Inflammatory macrophage treated with lipopolysaccharide for 4 hours (primary cell): Measurements from ENCODE around the gene B3GNT8.
"Not testable (repeated sequence)": the region's sequence is repeated elsewhere in the genome, so short reads cannot be mapped to it uniquely, and the experiment has no call there.

ENCODE experiments used
- DNase-seq: peaks from one replicate; pipeline ENCODE4 v3.0.0-alpha.2; 2020

The B3GNT8 gene

DNA sequence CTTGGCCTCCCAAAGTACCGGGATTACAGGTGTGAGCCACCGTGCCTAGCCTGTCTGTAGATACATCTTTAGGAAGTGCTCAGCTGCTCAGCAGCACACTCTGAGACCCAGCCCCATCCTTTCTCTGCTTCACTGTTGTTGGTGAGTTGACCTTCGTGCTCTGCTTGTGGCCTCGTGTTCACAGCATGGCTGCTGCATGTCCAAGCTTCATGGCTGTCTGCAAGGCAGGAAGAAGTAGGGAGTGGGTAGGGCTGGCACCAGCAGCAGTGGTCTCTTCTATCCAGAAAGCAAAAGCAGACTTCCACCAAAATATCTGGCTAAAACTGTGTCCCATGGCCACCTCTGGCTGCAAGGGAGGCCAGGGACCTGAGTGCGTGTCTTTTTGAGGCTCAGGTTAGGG lies 14.2 kb downstream of the B3GNT8 start:
- no peak for DNase-seq

DNA sequence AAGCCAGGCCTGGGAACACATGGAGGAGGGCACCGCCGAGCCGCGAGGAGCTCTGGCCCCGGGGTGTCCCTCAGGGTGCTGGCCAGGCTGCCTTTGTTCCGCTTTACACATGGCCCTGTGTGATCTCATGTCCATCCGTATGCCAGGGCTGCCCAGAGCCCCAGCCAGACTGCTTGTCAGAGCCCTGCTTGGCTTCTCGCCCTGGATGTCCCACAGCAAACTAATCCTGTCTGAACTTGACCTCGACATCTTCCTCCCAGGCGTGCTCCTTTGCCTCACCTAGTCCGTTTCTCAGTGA lies 15.3 kb downstream of the B3GNT8 start:
- DNase-seq: no peak

- DNase-seq: no peak
These were observed 15.8 kb downstream of the B3GNT8 start for GRCh38 chr19:41411100-41411967.

DNA sequence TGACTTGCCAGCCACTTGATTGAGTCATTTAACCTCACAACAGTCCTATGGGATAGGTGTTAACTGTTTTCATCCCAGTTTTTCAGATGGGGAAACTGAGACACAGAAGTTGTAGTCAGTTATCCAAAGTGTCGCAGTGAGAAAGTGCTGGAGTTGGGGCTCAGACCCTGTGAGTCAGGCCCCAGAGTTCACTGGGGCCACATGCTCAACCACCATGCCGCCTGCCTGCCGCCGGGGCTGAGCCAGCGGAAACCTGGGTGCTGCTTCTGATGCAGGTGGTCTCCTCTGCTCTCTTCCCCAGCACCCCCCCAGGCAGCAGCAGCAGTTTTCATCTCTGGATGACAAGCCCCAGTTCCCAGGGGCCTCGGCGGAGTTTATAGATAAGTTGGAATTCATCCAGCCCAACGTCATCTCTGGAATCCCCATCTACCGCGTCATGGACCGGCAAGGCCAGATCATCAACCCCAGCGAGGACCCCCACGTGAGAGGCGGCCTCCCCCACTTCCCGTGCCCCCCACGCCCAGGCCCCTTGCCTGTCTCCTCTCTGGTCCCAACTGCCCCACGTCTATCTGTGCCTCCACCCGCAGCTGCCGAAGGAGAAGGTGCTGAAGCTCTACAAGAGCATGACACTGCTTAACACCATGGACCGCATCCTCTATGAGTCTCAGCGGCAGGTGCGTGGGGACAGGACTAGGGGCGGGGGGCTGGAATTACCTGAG lies 16.7 kb downstream of the B3GNT8 start:
- DNase-seq: no peak

DNA sequence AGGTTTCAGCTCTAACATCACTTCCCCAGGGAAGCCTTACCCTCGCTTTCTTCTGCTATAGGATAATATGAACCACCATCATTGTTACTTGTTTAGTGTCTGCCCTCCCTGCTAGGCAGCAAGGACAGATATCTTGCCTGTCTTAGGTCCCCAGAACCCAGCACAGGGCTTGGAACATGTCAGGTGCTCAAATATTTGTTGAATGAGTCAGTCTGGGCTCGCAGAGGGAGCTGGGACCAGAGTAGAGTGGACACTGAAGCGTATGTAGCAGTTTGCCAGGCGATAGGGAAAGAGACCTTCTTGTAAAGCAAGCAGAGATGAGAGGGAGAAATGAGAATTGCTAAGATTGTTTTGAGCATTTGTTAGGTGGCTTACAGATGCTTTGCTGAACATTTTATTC lies 17.9 kb downstream of the B3GNT8 start:
- DNase-seq: no peak

GRCh38 chr19:41408846-41409245 lies 18.3 kb downstream of the B3GNT8 start:
- DNase-seq: not testable (repeated sequence)

DNA sequence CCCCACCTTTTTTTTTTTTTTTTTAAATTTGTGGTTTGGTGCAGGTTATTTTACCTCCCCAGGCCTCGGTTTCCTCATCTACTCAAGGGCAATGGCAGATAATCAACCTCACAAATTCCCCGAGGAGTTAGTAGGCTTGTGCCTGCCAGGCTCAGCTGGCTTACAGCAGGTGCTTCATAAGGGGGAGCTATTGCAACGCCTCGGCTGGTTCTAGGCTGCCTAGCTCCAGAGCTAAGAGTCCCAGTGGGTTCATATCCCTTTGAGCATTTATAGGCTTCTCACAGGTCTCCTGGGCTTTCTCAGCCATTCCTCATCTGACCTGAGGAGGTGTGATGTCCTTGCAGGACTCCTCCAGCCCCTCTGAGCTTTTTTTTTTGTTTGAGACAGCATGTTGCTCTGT lies 18.9 kb downstream of the B3GNT8 start:
- DNase-seq: no peak

- peak; percentile 77 for DNase-seq
These were observed 19.9 kb downstream of the B3GNT8 start for GRCh38 chr19:41407271-41407670.

DNA sequence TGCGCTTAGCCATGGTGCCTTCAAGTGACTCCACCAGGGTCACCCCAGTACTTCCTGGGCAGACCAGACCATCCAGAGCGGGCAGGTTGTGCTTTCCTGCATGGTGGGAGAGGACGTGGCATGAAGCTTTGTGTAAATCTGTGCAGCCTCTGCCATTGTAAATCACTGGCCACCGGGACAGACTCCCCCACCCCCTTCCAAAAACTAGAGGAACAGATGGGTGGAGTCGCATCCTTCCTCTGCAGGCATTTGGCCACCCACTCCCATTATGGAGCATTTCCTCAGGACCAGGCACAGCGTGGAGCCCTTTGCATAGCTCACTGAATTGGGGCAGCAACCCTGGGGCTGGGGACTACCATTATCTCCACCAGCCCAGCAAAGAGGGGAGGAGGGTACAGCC lies 21.4 kb downstream of the B3GNT8 start:
- no peak for DNase-seq

DNA sequence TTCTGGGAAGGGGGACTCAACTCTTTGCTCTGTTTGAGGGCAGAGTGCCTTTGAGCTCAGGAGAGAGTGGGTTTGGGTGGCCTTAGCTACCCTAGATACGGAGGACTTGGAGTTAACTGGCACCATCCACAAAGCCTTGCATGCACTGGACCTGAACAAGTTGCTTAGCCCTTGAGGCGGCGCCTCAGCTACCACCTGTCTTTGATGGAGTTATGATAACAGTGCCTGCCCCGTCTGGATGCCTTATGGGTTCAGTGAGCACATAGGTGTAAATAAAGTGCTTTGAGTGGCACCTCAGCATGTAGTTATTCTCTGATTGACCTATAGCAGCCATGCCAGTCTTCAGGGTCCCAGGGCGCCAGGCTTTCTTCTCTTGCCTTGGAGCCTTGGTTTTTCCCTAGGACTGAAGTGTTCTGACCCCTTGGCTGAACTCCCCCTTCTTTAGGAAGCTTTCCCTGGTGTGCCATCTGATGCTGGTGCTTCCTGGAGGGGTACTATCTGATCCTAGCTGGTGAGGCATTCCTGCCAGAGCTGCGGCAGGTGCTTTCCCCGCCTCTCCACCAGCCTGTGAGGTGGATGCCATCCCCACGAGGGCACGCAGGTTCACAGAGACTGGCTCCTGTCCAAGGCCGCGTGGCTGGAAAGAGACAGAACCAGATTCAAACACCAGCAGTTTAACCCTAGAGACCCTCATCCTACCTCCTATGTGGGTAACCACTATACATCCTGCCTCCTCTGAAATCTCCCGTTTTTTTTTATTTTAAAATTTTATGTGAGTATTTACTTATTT lies 23.8 kb downstream of the B3GNT8 start:
- no peak for DNase-seq

- DNase-seq: no peak
These were observed 25.2 kb downstream of the B3GNT8 start for GRCh38 chr19:41402010-41402409.

DNA sequence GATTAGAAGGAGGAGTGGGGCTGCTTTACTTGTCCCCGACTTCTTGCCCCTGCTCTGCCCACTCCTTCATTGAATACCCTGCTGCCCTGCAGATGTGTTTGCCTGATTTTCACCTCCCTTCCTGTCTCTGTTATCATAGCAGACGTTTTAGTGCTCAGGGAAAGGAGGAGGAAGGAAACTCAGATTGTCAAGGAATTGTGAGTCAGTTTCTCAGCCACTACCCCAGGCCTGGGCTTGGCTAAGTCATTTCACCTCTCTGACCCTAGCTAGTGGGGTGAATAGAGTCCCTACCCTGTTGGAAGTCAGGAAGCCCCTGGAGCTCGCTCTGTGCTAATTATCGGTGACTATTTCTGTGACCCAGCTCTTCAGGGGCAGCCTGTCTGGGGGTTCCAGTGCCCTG lies 25.7 kb downstream of the B3GNT8 start:
- DNase-seq: no peak

DNA sequence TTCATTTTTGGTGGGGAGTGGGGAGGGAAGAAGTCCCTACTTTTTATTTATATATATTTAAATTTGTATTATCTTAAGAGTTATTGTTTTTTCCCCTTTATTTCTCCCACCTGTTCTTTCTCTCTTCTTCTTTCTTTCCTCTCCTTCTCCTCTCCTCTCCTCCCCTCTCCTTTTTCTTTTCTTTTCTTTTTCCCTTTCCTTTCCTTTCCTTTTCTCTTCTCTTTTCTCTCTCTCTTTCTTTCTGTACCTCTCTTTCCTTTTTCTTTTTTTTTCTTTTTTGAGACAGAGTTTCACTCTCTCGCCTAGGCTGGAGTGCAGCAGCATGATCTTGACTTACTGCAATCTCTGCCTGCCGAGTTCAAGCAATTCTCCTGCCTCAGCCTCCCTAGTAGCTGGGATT lies 27.6 kb downstream of the B3GNT8 start:
- DNase-seq: no peak

GRCh38 chr19:41399091-41399490 lies 28.1 kb downstream of the B3GNT8 start:
- DNase-seq: no peak

GRCh38 chr19:41398598-41398997 lies 28.6 kb downstream of the B3GNT8 start:
- DNase-seq: no peak

- DNase-seq: peak; percentile 39
These were observed 29.1 kb downstream of the B3GNT8 start for GRCh38 chr19:41398050-41398418.

- DNase-seq: peak; percentile 100
These were observed 29.8 kb downstream of the B3GNT8 start, which contains the start of the genes BCKDHA and EXOSC5 for GRCh38 chr19:41397086-41398049. TSS of gene BCKDHA (plus strand) at chr19:41397818. CDS start at chr19:41397828, 10 bp downstream. TSS of gene EXOSC5 (minus strand) at chr19:41397359. CDS start at chr19:41397328, 31 bp downstream.

- DNase-seq: peak; percentile 16
These were observed 31.8 kb downstream of the B3GNT8 start for GRCh38 chr19:41395355-41395754.

DNA sequence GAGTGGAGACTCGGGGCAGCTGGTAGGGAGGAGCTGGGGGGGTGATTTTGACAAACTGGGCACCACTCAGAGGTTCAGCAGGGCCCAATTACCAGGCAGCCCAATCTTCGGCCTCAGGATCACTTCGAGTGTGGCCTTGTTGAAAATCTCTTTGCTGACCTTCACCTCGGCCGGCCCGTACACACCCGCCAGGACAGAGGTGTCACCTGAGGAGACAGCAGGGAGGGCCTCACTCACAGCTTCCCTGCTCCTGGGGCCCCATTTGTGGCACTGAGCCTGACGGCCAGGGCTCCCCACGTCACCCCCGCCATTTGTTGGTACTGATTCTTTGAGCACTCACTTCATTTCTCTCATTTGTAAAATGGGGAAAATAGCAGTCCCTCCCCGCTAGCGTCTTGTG lies 34.4 kb downstream of the B3GNT8 start:
- DNase-seq: no peak

- DNase-seq: no peak
These were observed 35.6 kb downstream of the B3GNT8 start for GRCh38 chr19:41391618-41392017.

DNA sequence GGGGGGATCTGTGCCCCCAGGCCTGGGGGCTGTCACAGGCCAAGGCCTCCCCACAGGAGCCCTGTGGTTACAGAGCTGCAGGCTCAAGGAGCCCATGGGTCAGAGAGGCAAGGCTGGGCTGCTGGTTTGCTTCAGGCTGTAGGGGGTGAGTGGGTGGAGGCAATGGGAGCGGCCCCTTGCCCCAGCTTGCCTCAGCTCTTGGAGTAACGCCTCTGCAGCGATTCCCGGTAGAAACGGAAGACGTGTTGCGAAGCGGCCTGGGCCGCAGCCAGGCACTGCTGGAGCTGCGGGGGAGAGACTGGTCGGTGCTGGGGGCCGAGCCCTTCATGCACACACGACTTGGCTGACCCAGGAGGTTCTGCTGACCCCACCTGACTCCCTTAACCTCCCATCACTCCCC lies 40.7 kb downstream of the B3GNT8 start:
- DNase-seq: peak; percentile 27

DNA sequence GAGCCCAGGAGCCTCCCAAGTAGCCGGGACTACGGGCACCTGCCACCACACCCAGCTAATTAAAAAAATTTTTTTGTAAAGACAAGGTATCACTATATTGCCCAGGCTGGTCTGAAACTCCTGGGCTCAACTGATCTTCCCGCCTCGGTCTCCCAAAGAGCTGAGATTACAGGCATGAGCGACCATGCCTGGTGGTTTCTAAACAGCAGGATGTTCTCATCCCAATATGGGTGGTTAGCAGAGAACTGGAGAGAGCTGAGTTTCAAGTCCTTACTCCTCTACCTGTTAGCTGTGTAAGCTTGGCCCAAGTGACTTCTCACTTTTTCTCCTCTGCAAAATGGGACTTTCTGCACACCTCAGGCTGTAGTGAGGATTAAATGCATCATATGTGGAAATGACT lies 42.8 kb downstream of the B3GNT8 start:
- DNase-seq: no peak
